CD4-positive, alpha-beta T cell treated with Interleukin-2 at 100 ng/mL for 4 hours (primary cell): ENCODE results near the gene RAB5IF.
"Not testable (repeated sequence)": the region's sequence is repeated elsewhere in the genome, so short reads cannot be mapped to it uniquely, and the experiment has no call there.

Experiments used
- DNase-seq: peaks from one replicate; pipeline ENCODE4 v3.0.0-alpha.2; 2020; ENCODE audit warnings: low spot score

RAB5IF gene

DNA sequence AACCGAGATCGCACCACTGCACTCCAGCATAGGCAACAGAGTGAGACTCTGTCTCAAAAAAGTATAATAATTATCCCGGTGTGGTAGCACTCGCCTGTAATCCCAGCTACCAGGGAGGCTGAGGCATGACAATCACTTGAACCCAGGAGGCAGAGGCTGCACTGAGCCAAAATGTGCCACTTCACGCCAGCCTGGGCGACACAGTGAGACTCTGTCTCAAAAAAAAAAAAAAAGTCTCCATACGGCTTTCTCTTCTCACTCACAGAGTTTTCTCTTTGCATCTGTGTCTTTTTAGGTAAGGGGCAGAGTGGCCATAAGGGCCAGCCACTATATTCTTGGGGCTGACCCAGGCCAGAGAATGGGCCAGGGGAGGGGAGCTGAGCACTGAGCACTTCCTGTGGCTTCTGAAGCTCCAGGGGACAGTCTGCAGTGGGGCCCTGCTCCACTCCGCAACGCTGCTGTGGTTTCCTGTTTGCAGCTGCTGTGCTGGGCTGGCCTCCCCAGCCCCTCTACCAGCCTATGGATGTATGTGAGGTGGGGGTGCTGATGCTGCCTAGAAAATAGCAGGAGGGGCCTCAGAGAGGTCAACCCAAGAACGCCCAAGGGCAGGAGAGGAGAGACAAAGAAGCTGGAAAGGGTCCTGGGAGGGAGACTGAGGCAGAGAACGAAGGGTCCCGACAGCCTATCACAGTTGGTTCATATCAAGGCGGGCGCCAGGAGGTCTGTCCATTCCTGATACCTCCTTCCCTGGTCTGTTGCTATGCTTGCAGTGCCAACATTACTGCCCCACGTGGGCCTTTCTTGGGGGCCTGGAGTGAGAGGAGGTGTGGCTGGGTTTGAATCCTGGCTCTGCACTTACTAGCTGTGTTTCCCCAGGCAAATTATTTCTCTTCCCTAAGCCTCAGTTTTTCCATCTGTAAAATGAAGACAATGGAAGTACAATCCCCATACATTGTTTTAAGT, 24.4 kb downstream of the RAB5IF start:
- peak; percentile 45 for DNase-seq

- no peak for DNase-seq
Measured at GRCh38 chr20:36631646-36632045, 26.1 kb downstream of the RAB5IF start.

DNA sequence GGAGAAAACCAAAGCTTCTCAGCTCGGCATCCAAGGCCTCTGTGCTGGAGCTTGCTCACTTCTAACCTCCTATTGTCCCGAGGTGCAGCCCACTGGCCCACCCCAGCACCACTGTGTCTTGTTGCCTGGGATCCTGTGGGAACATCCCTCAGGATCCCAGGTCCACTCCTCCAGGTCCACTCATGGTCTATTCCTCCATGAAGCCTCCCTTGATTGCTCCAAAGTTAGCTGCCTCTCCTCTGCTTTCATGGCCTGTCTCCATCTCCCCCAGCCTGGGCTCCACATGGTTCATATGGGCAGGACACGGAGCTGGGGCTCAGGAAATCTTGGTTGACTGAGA, 26.5 kb downstream of the RAB5IF start:
- no peak for DNase-seq

GRCh38 chr20:36632487-36633284, 27.1 kb downstream of the RAB5IF start:
- DNase-seq: no peak

DNA sequence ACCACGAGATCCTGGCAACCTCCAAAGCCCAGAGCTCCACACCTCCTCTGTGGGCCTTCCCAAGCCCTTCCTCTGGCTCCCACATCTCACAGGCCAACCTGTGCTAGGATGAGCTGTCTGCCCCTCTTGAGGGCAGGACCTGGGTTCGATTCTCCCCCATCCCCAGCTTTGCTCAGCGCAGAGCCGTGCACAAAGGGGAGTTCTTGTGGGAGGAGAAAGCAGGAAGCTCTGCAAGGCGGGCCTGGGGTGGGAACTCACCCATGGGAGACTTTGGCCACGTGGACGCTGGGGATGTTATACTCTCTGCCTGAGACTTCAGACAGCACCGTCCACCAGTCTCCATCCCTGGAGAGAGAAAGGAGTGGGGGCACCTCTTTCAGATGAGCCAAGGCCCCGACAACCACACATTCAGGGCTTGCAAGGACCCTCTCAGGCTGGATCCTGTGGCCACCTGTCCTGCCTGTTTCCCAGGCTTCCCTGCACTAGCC, 27.8 kb downstream of the RAB5IF start:
- no peak for DNase-seq

GRCh38 chr20:36634342-36634741, 28.8 kb downstream of the RAB5IF start:
- DNase-seq: no peak

DNA sequence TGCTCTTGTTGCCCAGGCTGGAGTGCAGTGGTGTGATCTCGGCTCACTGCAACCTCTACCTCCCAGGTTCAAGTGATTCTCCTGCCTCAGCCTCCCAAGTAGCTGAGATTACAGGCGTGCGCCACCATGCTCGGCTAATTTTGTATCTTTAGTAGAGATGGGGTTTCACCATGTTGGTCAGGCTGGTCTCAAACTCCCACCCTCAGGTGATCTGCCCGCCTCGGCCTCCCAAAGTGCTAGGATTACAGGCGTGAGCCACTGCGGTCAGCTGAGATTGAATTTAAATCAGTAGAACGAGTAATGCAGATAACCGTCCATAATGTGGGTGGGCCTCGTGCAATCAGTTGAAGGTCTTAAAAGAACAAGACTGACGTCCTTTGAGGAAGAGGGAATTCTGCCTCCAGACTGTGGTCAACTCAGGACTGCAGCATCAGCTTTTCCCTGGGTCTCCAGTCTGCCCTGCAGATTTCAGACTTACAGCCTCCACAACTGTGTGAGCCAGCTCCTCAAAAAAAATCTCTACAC, 33.4 kb downstream of the RAB5IF start:
- DNase-seq: not testable (repeated sequence)

DNA sequence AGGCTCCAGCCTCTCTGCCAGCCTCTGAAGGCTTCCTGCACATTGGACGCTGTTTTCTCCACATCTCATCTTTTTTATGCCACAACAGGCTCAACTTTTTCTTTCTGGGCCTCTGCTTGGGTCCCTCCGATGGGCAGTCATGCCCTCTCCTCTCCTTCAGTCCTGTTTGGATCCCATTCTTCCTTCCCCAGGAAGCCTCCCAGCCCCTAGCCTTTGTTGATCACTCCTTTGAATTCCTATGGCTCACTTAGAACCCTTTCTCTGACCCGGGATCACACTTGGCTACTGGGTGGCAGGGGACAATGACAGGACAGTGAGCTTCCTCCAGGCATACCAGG, 35.9 kb downstream of the RAB5IF start:
- no peak for DNase-seq

DNA sequence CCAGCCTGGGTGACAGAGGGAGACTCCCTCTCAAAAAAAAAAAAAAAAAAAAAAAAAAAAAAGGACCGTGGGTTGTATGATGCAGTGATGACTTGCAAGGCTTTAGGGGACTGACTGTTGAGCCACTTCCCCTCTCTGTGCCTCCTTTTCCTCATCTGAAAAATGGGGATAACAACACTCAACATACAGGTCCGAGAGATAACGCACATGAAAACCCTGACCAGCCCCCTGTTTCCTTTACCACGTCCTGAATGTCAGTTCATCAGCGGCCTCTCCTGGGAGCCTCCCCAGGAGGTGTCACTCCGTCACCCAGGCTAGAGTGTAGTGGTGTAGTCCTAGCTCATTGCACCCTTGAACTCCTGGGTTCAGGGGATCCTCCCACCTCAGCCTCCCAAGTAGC, 36.6 kb downstream of the RAB5IF start:
- DNase-seq: no peak

DNA sequence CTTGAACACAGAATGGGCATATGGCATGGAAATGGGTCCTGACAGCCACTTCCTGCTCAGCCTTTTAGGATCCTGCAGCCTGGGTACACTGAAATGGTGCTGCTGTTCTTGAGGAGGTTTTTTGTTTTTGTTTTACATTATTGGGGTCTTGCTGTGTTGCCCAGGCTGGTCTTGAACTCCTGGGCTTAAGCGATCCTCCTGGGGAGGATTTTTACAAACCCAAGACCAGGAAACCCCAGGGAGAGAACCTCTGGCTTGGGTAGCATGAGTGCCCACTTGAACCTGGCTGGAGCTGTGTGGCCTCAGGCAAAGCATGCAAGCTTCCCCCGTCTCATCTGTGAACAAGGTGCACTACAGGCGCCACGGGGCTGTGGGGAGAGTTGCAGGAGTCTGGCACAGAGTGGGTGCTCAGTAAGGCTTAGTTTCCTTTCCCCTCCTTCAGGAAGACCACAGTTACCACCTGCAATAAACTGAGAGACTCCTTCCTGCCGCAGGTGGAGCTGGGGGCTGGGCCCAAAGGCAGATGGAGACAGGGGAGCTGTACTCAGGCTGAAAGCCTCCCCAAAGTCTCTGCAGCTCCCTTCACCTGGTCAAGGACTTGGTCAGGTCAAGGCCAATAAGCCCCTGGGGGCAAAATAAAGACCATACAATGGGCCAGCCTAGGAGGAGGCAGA, 38.6 kb downstream of the RAB5IF start:
- peak; percentile 68 for DNase-seq

DNA sequence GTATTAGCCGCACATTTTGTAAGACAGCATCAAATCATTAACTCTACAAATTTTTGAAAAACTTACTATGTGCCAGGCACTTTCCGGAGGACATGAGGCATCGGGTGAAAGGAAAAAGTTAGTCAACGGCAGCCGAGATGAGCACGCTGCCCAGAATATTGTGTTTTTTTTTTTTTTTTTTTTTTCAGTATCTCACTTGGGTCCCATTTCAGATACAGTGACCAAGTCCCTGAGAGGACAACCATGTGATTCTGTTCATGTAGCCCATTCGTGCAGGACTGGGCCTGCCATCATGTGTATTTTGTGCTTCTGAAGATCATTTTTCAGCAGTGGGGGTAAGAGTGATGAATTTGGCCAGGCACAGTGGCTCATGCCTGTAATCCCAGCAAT, 39.1 kb downstream of the RAB5IF start:
- DNase-seq: peak; percentile 47

- no peak for DNase-seq
Measured at GRCh38 chr20:36645353-36645752, 39.8 kb downstream of the RAB5IF start.

DNA sequence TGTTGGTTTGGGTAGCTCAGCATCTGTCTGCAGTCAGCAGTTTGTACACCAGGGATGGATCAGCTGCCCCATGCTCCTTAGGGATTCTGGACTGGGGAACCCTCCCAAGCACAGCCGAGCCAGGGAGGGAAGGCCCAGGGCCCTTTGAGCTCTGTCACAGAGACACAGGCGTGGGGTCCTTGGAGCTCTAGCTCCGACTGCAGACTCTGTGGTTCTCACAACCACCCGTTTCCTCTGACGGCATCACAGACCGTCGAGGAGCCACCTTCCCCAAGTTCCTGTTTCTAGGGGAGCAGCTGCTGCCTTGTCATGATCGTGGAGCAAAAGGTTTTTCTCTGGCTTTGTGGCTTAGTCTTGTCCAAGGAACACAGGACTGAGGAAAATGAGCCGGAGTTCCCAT, 40.4 kb downstream of the RAB5IF start, which contains the start of gene SLA2:
SLA2 (minus strand) TSS at position 199 of the 400 bp plus-strand sequence. CDS start 4,861 bp downstream, outside the sequence.
- DNase-seq: peak; percentile 63

- DNase-seq: no peak
Measured at GRCh38 chr20:36646678-36647077, 41.1 kb downstream of the RAB5IF start.

- DNase-seq: no peak
Measured at GRCh38 chr20:36647196-36648121, 41.9 kb downstream of the RAB5IF start.

DNA sequence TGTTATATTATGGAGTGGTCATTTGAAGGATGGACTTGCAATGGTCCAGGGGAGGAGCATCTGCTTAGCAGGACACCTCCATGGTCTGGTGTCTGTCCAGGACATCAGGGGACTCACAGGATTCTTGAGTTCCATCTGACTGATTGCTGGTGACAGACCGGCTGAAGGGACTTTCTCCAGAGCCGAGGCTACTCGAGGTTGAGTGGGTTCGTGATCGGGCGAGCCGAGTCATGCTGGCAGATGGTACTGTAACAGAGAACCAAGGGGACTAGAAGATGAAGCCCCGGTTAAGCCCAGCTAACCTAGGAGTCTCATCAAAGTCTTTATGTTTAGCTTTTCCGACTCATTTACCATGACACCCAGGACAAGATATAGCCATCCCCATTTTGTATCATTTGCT, 47.9 kb downstream of the RAB5IF start:
- no peak for DNase-seq

DNA sequence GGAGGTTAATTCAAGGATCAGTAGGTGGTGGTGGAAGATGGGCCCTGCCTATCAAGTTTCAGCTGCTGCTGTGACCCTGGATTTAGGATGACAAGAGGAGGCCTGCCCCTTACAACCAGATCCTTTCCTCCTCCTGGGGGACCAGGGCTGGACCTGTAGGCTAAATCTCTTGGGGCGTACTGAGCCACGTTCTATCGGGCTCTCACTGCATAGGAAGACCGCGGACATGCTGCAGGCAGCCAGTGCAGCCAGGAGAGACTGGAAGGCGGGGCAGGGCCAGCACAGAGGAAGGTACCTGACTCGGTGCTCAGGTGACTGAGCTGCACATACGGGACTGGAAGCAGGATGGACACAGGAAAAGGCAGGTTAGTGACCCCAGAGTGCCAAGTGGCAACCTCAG, 48.9 kb downstream of the RAB5IF start:
- no peak for DNase-seq

DNA sequence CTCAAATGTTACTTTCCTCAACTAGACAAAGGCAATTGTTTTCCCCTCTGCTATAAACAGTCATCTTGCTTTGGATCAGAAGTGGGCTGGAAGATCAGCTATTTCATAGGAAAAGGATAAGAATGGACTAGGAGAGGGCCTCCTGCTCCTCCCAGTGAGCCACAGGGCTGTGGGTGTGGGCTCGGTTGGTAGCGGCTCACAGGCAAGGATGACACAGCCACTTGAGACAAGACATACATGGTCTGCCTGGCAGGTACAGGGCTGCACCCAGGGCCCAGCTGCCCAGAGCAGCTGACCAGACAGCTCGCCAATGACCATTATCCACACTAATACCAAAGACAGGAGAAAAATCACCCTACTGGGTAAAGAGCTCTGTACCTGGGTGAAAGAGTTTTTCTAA, 49.4 kb downstream of the RAB5IF start:
- DNase-seq: no peak

- DNase-seq: no peak
Measured at GRCh38 chr20:36656733-36657132, 51.2 kb downstream of the RAB5IF start.

DNA sequence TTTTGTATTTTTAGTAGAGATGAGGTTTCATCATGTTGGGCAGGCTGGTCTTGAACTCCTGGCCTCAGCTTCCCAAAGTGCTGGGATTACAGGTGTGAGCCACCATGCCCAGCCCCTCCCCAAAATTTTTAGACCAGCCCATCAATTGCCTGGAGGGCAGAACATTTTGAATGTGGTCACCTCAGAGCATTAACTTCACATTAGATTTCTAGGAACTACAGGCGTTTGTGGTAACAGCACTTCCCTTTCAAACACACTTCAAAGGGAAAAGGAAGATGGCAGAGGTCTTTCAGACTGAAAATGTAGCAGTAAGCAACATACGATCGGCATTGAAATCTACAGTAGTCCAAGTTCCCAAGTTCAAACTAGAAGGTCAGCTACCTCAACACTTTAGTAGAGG, 52.7 kb downstream of the RAB5IF start:
- DNase-seq: peak; percentile 57
